GM12878 (cell line): ENCODE results near the gene SIK3. TPM values are rescaled to one million over a fixed set of nuclear protein-coding genes. Genes with fewer than 3 reads are reported as not detected.

Experiments
- ATAC-seq: fragments of 200-7000 bp; cut with Tn5 transposase; 3 replicates; pipeline ENCODE4 v1.9.1; 2020; ENCODE audit warnings: mild to moderate bottlenecking, moderate library complexity
- BruUV-seq: library from RNA; stranded (reverse); fragments of 400-500 nt; replicated peaks from 2 replicates; lab custom pipeline; 2021; lab: Mats Ljungman, UMichigan
- CTCF ChIA-PET: fragments of 300-600 bp; sonication (Branson Sonifier 250); formaldehyde crosslinking; extraction: SDS; loops from one replicate; lab custom pipeline; 2021; ENCODE audit warnings: inconsistent platforms; lab: Yijun Ruan, JAX
- POLR2A ChIA-PET: fragments of 350-600 bp; formaldehyde crosslinking; extraction: SDS; loops from one replicate; lab custom pipeline; 2021; ENCODE audit warnings: inconsistent platforms; lab: Charles Lee
- RAD21 ChIA-PET: fragments of 300-600 bp; sonication (Branson Sonifier 250); formaldehyde crosslinking; loops from one replicate; lab custom pipeline; 2023; ENCODE audit warnings: antibody characterized with exemption; ENCODE audit not compliant: unreplicated experiment; lab: Charles Lee
- SMC1A ChIA-PET: fragments of 300-600 bp; sonication (Branson Sonifier 250); formaldehyde crosslinking; loops from one replicate; lab custom pipeline; 2023; ENCODE audit not compliant: unreplicated experiment, uncharacterized antibody; lab: Charles Lee
- DNase-seq: peaks from one replicate; pipeline ENCODE4 v3.0.0-alpha.2; 2011; ENCODE audit warnings: low read depth, low spot score
- FAIRE-seq: peaks from 3 replicates; lab custom pipeline; 2011; peaks lifted over from hg19 to GRCh38; lab: Jason Lieb, UNC
- H2AFZ ChIP-seq: 2 replicates; pipeline ENCODE4 v1.6.0; 2011; ENCODE audit warnings: low read depth, low read length, control low read depth; ENCODE audit not compliant: control insufficient read depth
- H3K27ac ChIP-seq: 2 replicates; pipeline ENCODE4 v1.5.1; 2011; ENCODE audit warnings: control low read depth; ENCODE audit not compliant: control insufficient read depth, insufficient read depth
- H3K27me3 ChIP-seq, 2 experiments: replicated peaks in 1 of 2; 2 replicates each; pipeline versions ENCODE4 v1.6.0 to v1.6.1; 2011; ENCODE audit warnings: low read length in 1 of 2; ENCODE audit not compliant: control insufficient read depth in 2 of 2, insufficient read depth in 2 of 2
- H3K36me3 ChIP-seq, 2 experiments: 2 replicates each; pipeline ENCODE4 v1.5.1; 2011; ENCODE audit warnings: low read length in 1 of 2; ENCODE audit not compliant: control insufficient read depth in 2 of 2, insufficient read depth in 2 of 2
- H3K4me1 ChIP-seq: 2 replicates; pipeline ENCODE4 v1.6.1; 2011; ENCODE audit warnings: mild to moderate bottlenecking, low read length, moderate library complexity, mixed read lengths; ENCODE audit not compliant: control insufficient read depth, insufficient read depth
- H3K4me2 ChIP-seq: 2 replicates; pipeline ENCODE4 v1.6.0; 2011; ENCODE audit warnings: control low read depth; ENCODE audit not compliant: control insufficient read depth, insufficient read depth
- H3K4me3 ChIP-seq: fragments of 200-600 bp; sonication (generic); 2 replicates; pipeline ENCODE4 v1.5.1; 2016
- H3K79me2 ChIP-seq: 2 replicates; pipeline ENCODE4 v1.6.0; 2011; ENCODE audit warnings: low read length; ENCODE audit not compliant: control insufficient read depth, insufficient read depth
- H3K9ac ChIP-seq: 2 replicates; pipeline ENCODE4 v1.8.0; 2011; ENCODE audit warnings: low read length, control low read depth, mixed read lengths; ENCODE audit not compliant: control insufficient read depth, insufficient read depth
- H3K9me3 ChIP-seq: replicated peaks from 3 replicates; pipeline ENCODE4 v1.5.1; 2011; ENCODE audit warnings: mild to moderate bottlenecking, low read length; ENCODE audit not compliant: control insufficient read depth, insufficient read depth
- H4K20me1 ChIP-seq: 2 replicates; pipeline ENCODE4 v1.6.0; 2011; ENCODE audit not compliant: control insufficient read depth, insufficient read depth
- CBFB ChIP-seq: IDR thresholded peaks from 2 replicates; pipeline ENCODE4 v1.6.1; 2016; ENCODE audit warnings: antibody characterized with exemption, low read depth
- LARP7 ChIP-seq: fragments of 450-650 bp; IDR thresholded peaks from 2 replicates; pipeline ENCODE4 v1.6.1; 2017; ENCODE audit warnings: mild to moderate bottlenecking
- NBN ChIP-seq: fragments of 450-650 bp; IDR thresholded peaks from 2 replicates; pipeline ENCODE4 v1.6.1; 2016
- TCF7 ChIP-seq: IDR thresholded peaks from 2 replicates; pipeline ENCODE4 v1.6.1; 2014; ENCODE audit warnings: antibody characterized with exemption, borderline replicate concordance
- WGBS: methylation state at CpG from one replicate; pipeline ENCODE4 v1.1.6; 2016; ENCODE audit warnings: low lambda C conversion rate; ENCODE audit not compliant: insufficient replicate concordance, insufficient coverage; ENCODE audit errors: missing lambda C conversion rate; 5-methylcytosine and 5-hydroxymethylcytosine counted together
- in situ Hi-C: fragments of 300-500 bp; cut with MboI; formaldehyde crosslinking; loops from 9 replicates; pipeline ENCODE4 v1.14.3; 2018; ENCODE audit warnings: mixed read lengths
- intact Hi-C: fragments of 100-400 bp; cut with micrococcal nuclease; formaldehyde crosslinking; loops from one replicate; pipeline ENCODE4 v1.14.2; 2022; ENCODE audit not compliant: unreplicated experiment
- polyA plus RNA-seq, 11 experiments: library from polyadenylated mRNA; depleted of rRNA in 4 of 11; unstranded in 6 of 11; stranded (reverse) in 5 of 11; fragments of >200 nt; fragmentation: Nextera tagmentation in 4 of 11; fragmentation: Illumina TruSeq in 1 of 11; extraction: Ambion mirVana in 4 of 11; extraction: Trizol in 1 of 11; gene quantifications; 1 replicate in 1 of 11; 2 replicates in 10 of 11; pipeline versions ENCODE4 v1.2.1 to v1.2.3, GENCODE V29; 2011 to 2016; ENCODE audit warnings: inconsistent platforms in 2 of 11, missing spikeins in 2 of 11, low read depth in 1 of 11
- total RNA-seq, 4 experiments: library from RNA; depleted of rRNA in 3 of 4; stranded (reverse); fragments of >200 nt in 3 of 4; fragmentation: Illumina TruSeq in 1 of 4; extraction: Trizol in 1 of 4; gene quantifications; 2 replicates each; pipeline versions ENCODE4 v1.2.1 to v1.2.3, GENCODE V29; 2013 to 2021

The SIK3 gene
- total and polyA plus RNA-seq, 10 of the 15 experiments (the other 5 are each of a cell fraction or from before 2014, with no cell fraction given): 2.5 to 31.9 (median 11.1) TPM

DNA sequence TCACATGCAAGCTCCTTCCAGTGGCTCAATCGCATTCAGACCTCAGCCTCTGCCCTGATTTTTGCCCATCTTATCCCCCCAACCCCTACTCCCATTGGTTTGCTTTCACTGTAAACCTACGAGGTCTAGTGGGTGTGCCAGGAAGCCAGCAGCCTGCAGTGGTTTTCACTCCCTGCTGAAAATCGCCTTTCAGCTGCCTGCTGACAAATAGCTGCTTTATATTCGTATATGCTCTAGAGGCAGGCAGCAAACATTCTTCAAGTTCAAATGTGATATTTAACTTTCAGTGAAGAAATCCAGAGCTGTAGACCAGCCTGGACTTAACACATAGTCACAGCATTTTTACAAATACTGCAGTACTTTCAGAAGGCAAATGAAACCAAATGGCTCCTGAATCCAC is 168.1 kb downstream of the SIK3 start:
- H2AFZ ChIP-seq: no peak overlapping the region
- FAIRE-seq (no peak), ATAC-seq (peak; percentile 24; the same call in 1 of the 3 replicates), DNase-seq (no peak)
- TF ChIP-seq CBFB (0 out of 2 replicates have a peak, but pooled peaks have one; percentile 29), NBN (no peak)
- peak overlapping the region; percentile 70 for H3K4me2 ChIP-seq
- CTCF ChIA-PET: interaction anchor here (0.6 to 2.0 kb wide), 10 partner anchors 40 to 295 kb away, joined by 3 to 9 read pairs (median 3); partner anchors contain the start of gene PAFAH1B2
- no peaks in the 10 kb centered on the region for H4K20me1 ChIP-seq
- H3K4me1 ChIP-seq: peaks cover 55% of the 10 kb centered on the region
- BruUV-seq: no TSS peak
- peaks cover 0 to 8% of the 10 kb centered on the region in 2 experiments; a peak in 1 of 4 replicates for H3K36me3 ChIP-seq
- no peaks in the 10 kb centered on the region for H3K9me3 ChIP-seq
- peak overlapping the region; percentile 26; the same call in 1 of the 2 replicates for H3K4me3 ChIP-seq
- H3K79me2 ChIP-seq: no peaks in the 10 kb centered on the region; the same call in 1 of the 2 replicates
- 27% methylated on average over 4 of the region's 4 CpGs for WGBS
- in situ Hi-C loops: no loop called here
- SMC1A ChIA-PET: interaction anchor here (1.0 to 3.2 kb wide), 13 partner anchors 19 to 166 kb away, joined by 3 to 21 read pairs (median 3); partner anchors contain the start of gene APOA5
- intact Hi-C loops: no loop called here
- POLR2A ChIA-PET: interaction anchor here (0.8 to 1.4 kb wide), 2 partner anchors 25 to 147 kb away, joined by 3 to 5 read pairs; no protein-coding TSS in a partner anchor
- H3K9ac ChIP-seq: no peak overlapping the region
- H3K27ac ChIP-seq: no peak overlapping the region; the same call in 1 of the 2 replicates
- no peaks in the 10 kb centered on the region for H3K27me3 ChIP-seq
- RAD21 ChIA-PET: interaction anchor here (1.0 to 2.6 kb wide), 12 partner anchors 28 to 251 kb away, joined by 3 to 15 read pairs (median 4); no protein-coding TSS in a partner anchor

DNA sequence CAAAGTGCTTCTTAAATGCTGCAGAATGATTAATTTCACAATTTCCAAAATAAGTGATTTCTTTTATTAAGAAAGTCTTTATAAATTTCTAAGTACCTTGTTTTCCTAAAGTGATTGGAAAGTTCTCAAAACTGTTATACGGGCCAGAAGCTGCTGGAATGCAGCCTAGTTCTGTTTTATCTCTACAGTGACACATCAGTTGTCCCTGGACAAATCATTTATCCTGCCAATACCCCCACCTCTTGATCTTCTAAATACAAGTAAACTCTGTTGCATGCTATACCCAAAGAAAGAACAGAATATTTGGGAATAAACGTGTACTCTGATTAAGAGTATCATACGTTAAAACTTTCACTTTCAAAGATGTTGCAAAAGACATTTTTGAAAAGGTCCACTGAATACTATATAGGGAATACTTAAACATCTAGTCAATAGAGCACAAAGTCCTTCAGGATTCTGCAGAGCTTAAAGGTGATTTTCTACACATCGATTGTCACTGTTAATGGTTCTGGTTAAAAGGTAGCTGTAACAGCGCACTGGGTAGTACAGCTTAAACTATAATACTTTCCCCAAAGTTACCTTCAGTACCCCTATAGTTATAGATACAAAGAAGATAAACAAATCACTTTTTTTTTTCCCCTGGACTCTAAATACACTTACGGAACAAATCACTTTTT is 168.7 kb downstream of the SIK3 start:
- ChIA-PET CTCF (interaction anchor here (0.7 to 2.0 kb wide), 15 partner anchors 12 to 296 kb away, joined by 3 to 9 read pairs (median 3); partner anchors contain the start of gene PAFAH1B2), RAD21 (interaction anchor here (0.9 to 2.6 kb wide), 17 partner anchors 29 to 252 kb away, joined by 3 to 15 read pairs (median 4); partner anchors contain the start of gene SIK3), SMC1A (interaction anchor here (0.7 to 3.2 kb wide), 26 partner anchors 10 to 215 kb away, joined by 3 to 21 read pairs (median 4); partner anchors contain the start of genes APOA5 and PAFAH1B2), POLR2A (interaction anchor here (0.6 to 1.4 kb wide), 5 partner anchors 25 to 167 kb away, joined by 3 to 5 read pairs (median 3); no protein-coding TSS in a partner anchor)
- 71% methylated on average over 6 of the region's 6 CpGs for WGBS
- ATAC-seq (no peak), FAIRE-seq (no peak), DNase-seq (no peak)
- H2AFZ ChIP-seq: no peak overlapping the region
- H3K9ac ChIP-seq: no peak overlapping the region
- H3K4me2 ChIP-seq: peak overlapping the region; percentile 39; the same call in 1 of the 2 replicates
- H3K36me3 ChIP-seq: peaks cover 1 to 11% of the 10 kb centered on the region in 2 experiments; a peak in 2 of 4 replicates
- no TSS peak for BruUV-seq
- no peaks in the 10 kb centered on the region for H4K20me1 ChIP-seq
- no peaks in the 10 kb centered on the region for H3K9me3 ChIP-seq
- TF ChIP-seq LARP7 (no peak), TCF7 (peak; percentile 14; the same call in 1 of the 2 replicates)
- H3K4me3 ChIP-seq: peak overlapping the region; percentile 26; the same call in 1 of the 2 replicates
- peaks cover 61% of the 10 kb centered on the region for H3K4me1 ChIP-seq
- no peak overlapping the region for H3K27ac ChIP-seq
- intact Hi-C loops: loop anchor here (5.0 kb wide), 1 partner anchor 168 kb away; the partner anchor contains the start of gene SIK3
- no peaks in the 10 kb centered on the region; the same call in none of the 2 replicates for H3K79me2 ChIP-seq
- in situ Hi-C loops: no loop called here
- H3K27me3 ChIP-seq: no peaks in the 10 kb centered on the region
